H9 (cell line): ENCODE results near the gene ZNF540. TPM values are rescaled to one million over a fixed set of nuclear protein-coding genes. Genes with fewer than 3 reads are reported as not detected.

Experiments used
- DNase-seq: peaks from one replicate; pipeline ENCODE4 v3.0.0-alpha.2; 2017
- H2AFZ ChIP-seq: one replicate; pipeline ENCODE4 v1.6.1; 2013; ENCODE audit warnings: mild to moderate bottlenecking, low read length, control low read depth, moderate library complexity
- H2AK5ac ChIP-seq: 2 replicates; pipeline ENCODE4 v1.6.1; 2013; ENCODE audit warnings: low read length, control low read depth, mixed read lengths; ENCODE audit not compliant: insufficient read length
- H2BK120ac ChIP-seq: one replicate; pipeline ENCODE4 v1.6.1; 2013; ENCODE audit warnings: low read depth, mild to moderate bottlenecking, low read length, control low read depth, inconsistent platforms; ENCODE audit not compliant: poor library complexity, severe bottlenecking
- H2BK12ac ChIP-seq: 2 replicates; pipeline ENCODE4 v1.6.1; 2013; ENCODE audit warnings: low read length, control low read depth, mixed read lengths, low read depth; ENCODE audit not compliant: insufficient read length
- H2BK15ac ChIP-seq: 2 replicates; pipeline ENCODE4 v1.6.1; 2013; ENCODE audit warnings: low read depth, low read length, control low read depth
- H2BK20ac ChIP-seq: one replicate; pipeline ENCODE4 v1.6.1; 2013; ENCODE audit warnings: low read depth, mild to moderate bottlenecking, low read length, control low read depth, inconsistent platforms; ENCODE audit not compliant: poor library complexity, severe bottlenecking
- H2BK5ac ChIP-seq: 2 replicates; pipeline ENCODE4 v1.6.1; 2013; ENCODE audit warnings: low read length, control low read depth, mixed read lengths; ENCODE audit not compliant: insufficient read length
- H3K14ac ChIP-seq: 2 replicates; pipeline ENCODE4 v1.6.1; 2013; ENCODE audit warnings: low read length, control low read depth; ENCODE audit not compliant: insufficient read depth
- H3K18ac ChIP-seq: 2 replicates; pipeline ENCODE4 v1.6.1; 2013; ENCODE audit warnings: low read depth, mild to moderate bottlenecking, mixed read lengths, low read length, control low read depth; ENCODE audit not compliant: insufficient read length
- H3K23ac ChIP-seq: 2 replicates; pipeline ENCODE4 v1.6.1; 2013; ENCODE audit warnings: low read length, control low read depth, mixed read lengths, low read depth; ENCODE audit not compliant: insufficient read length
- H3K23me2 ChIP-seq: 2 replicates; pipeline ENCODE4 v1.6.1; 2013; ENCODE audit warnings: low read depth, mild to moderate bottlenecking, mixed read lengths, low read length, control low read depth; ENCODE audit not compliant: insufficient read length, poor library complexity, severe bottlenecking
- H3K27ac ChIP-seq: 2 replicates; pipeline ENCODE4 v1.5.1; 2013; ENCODE audit warnings: low read length, control low read depth, mixed read lengths, low read depth; ENCODE audit not compliant: insufficient read length
- H3K27me3 ChIP-seq: 2 replicates; pipeline ENCODE4 v1.6.1; 2013; ENCODE audit warnings: low read length, control low read depth, inconsistent platforms; ENCODE audit not compliant: insufficient read depth
- H3K4ac ChIP-seq: 2 replicates; pipeline ENCODE4 v1.6.1; 2013; ENCODE audit warnings: low read depth, mild to moderate bottlenecking, control low read depth, inconsistent platforms, low read length, moderate library complexity
- H3K4me1 ChIP-seq: 2 replicates; pipeline ENCODE4 v1.6.1; 2013; ENCODE audit warnings: low read length, control low read depth, inconsistent platforms; ENCODE audit not compliant: insufficient read depth
- H3K4me2 ChIP-seq: 2 replicates; pipeline ENCODE4 v1.6.1; 2013; ENCODE audit warnings: low read length, control low read depth, mixed read lengths; ENCODE audit not compliant: insufficient read length, insufficient read depth
- H3K56ac ChIP-seq: 2 replicates; pipeline ENCODE4 v1.6.1; 2013; ENCODE audit warnings: low read depth, mild to moderate bottlenecking, mixed read lengths, low read length, control low read depth; ENCODE audit not compliant: insufficient read length
- H3K79me1 ChIP-seq: 2 replicates; pipeline ENCODE4 v1.6.1; 2013; ENCODE audit warnings: low read depth, mild to moderate bottlenecking, moderate library complexity, low read length, control low read depth, inconsistent platforms; ENCODE audit not compliant: insufficient read depth, poor library complexity, severe bottlenecking
- H3K79me2 ChIP-seq: 2 replicates; pipeline ENCODE4 v1.6.1; 2013; ENCODE audit warnings: low read length, control low read depth, inconsistent platforms; ENCODE audit not compliant: insufficient read depth
- H3K9ac ChIP-seq: 2 replicates; pipeline ENCODE4 v1.6.1; 2013; ENCODE audit warnings: low read length, control low read depth, mixed read lengths; ENCODE audit not compliant: insufficient read length; ENCODE audit errors: extremely low read depth
- H3K9me3 ChIP-seq: one replicate; pipeline ENCODE4 v1.6.1; 2013; ENCODE audit warnings: low read depth, low read length, inconsistent platforms; ENCODE audit not compliant: control insufficient read depth
- H3T11ph ChIP-seq: one replicate; pipeline ENCODE4 v1.6.1; 2013; ENCODE audit warnings: mild to moderate bottlenecking, low read length, control low read depth, inconsistent platforms
- H4K20me1 ChIP-seq: one replicate; pipeline ENCODE4 v1.6.1; 2013; ENCODE audit not compliant: control insufficient read depth, insufficient read length, insufficient read depth
- H4K5ac ChIP-seq: 2 replicates; pipeline ENCODE4 v1.6.1; 2013; ENCODE audit warnings: low read depth, mild to moderate bottlenecking, mixed read lengths, low read length, control low read depth; ENCODE audit not compliant: insufficient read length
- H4K8ac ChIP-seq: replicated peaks from 2 replicates; pipeline ENCODE4 v1.6.1; 2013; ENCODE audit warnings: low read length, control low read depth, mixed read lengths, low read depth; ENCODE audit not compliant: insufficient read length
- H4K91ac ChIP-seq: 2 replicates; pipeline ENCODE4 v1.6.1; 2013; ENCODE audit warnings: low read depth, mild to moderate bottlenecking, moderate library complexity, mixed read lengths, low read length, control low read depth; ENCODE audit not compliant: insufficient read length
- H3K27ac Mint-ChIP-seq, 3 experiments: 2 replicates in 2 of 3; 3 replicates in 1 of 3; pipeline ENCODE4 v1.8.0; 2020 to 2021; ENCODE audit warnings: mixed read lengths in 3 of 3, mild to moderate bottlenecking in 1 of 3, moderate library complexity in 1 of 3
- H3K27me3 Mint-ChIP-seq: 2 replicates; pipeline ENCODE4 v1.8.0; 2021; ENCODE audit warnings: low read depth, mild to moderate bottlenecking, moderate library complexity, mixed read lengths
- H3K36me3 Mint-ChIP-seq, 3 experiments: 2 replicates in 2 of 3; 3 replicates in 1 of 3; pipeline ENCODE4 v1.8.0; 2020 to 2021; ENCODE audit warnings: low read depth in 3 of 3, mixed read lengths in 3 of 3; ENCODE audit not compliant: insufficient read depth in 1 of 3
- H3K4me1 Mint-ChIP-seq, 2 experiments: 2 replicates each; pipeline ENCODE4 v1.8.0; 2020; ENCODE audit warnings: mixed read lengths in 2 of 2
- H3K4me3 Mint-ChIP-seq, 2 experiments: 2 replicates in 1 of 2; 3 replicates in 1 of 2; pipeline ENCODE4 v1.8.0; 2020 to 2021; ENCODE audit warnings: mild to moderate bottlenecking in 2 of 2, mixed read lengths in 2 of 2, moderate library complexity in 1 of 2
- H3K9me3 Mint-ChIP-seq, 2 experiments: 2 replicates in 1 of 2; 3 replicates in 1 of 2; pipeline ENCODE4 v1.8.0; 2020; ENCODE audit warnings: mild to moderate bottlenecking in 2 of 2, mixed read lengths in 2 of 2, moderate library complexity in 1 of 2
- WGBS: extraction: QIAGEN DNeasy Blood & Tissue Kit; methylation state at CpG from one replicate; pipeline ENCODE4 v1.1.7; 2013; ENCODE audit warnings: missing lambda C conversion rate, low lambda C conversion rate, mixed read lengths; ENCODE audit not compliant: insufficient read length; ENCODE audit errors: extremely low coverage; 5-methylcytosine and 5-hydroxymethylcytosine counted together
- total RNA-seq: library from RNA; stranded (reverse); gene quantifications from 2 replicates; pipeline ENCODE4 v1.2.1, GENCODE V29; 2021
- TF ChIP-seq, protein P1 (sequence below): fragments of 200-600 bp; sonication (generic); conservative IDR thresholded peaks from 3 replicates; pipeline ENCODE4 v1.8.0; 2021; ENCODE audit warnings: antibody characterized with exemption, mild to moderate bottlenecking

The ZNF540 gene
- total RNA-seq, 1 experiment from 2014 or later = 0.20 TPM

DNA sequence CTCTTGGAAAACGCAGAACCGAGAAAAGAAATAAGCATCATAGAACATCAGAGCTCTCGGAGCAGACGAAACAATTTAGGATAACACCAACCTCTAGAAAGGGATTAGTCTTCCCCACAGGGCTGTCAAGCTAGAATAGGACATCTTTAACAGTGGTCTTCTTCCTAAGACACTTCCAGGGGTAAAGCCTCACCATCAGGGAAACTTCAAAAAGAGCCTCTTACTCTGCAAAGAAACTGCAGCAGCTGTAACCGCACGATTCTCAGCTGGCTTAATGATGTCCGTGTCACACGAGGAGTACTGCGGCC is 726 bp upstream of the ZNF540 start:
- H3K9ac ChIP-seq = peak overlapping the region; percentile 59

More for the DNA sequence above, 726 bp upstream of the ZNF540 start:
- H2AFZ ChIP-seq = peak overlapping the region; percentile 24
- no peaks in the 10 kb centered on the region for H3K4me1 ChIP-seq
- no peak overlapping the region for H2BK5ac ChIP-seq
- no peak for DNase-seq
- TF ChIP-seq, protein P1, sequence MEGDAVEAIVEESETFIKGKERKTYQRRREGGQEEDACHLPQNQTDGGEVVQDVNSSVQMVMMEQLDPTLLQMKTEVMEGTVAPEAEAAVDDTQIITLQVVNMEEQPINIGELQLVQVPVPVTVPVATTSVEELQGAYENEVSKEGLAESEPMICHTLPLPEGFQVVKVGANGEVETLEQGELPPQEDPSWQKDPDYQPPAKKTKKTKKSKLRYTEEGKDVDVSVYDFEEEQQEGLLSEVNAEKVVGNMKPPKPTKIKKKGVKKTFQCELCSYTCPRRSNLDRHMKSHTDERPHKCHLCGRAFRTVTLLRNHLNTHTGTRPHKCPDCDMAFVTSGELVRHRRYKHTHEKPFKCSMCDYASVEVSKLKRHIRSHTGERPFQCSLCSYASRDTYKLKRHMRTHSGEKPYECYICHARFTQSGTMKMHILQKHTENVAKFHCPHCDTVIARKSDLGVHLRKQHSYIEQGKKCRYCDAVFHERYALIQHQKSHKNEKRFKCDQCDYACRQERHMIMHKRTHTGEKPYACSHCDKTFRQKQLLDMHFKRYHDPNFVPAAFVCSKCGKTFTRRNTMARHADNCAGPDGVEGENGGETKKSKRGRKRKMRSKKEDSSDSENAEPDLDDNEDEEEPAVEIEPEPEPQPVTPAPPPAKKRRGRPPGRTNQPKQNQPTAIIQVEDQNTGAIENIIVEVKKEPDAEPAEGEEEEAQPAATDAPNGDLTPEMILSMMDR = no peak
- H3K27me3 ChIP-seq = no peaks in the 10 kb centered on the region
- H3K9me3 Mint-ChIP-seq = peaks cover 29 to 33% of the 10 kb centered on the region in 2 experiments
- no peak overlapping the region for H3K4ac ChIP-seq
- no peak overlapping the region for H3K23ac ChIP-seq
- H3K56ac ChIP-seq = no peak overlapping the region
- H2BK20ac ChIP-seq = no peak overlapping the region
- no peaks in the 10 kb centered on the region for H3K9me3 ChIP-seq
- H3K14ac ChIP-seq = no peak overlapping the region
- H4K8ac ChIP-seq = no peak overlapping the region
- H3K27ac Mint-ChIP-seq = peak overlapping the region; percentile 98 to 99 (median 99)
- no peak overlapping the region for H2AK5ac ChIP-seq
- H2BK15ac ChIP-seq = no peak overlapping the region
- no peak overlapping the region for H3K18ac ChIP-seq
- no peaks in the 10 kb centered on the region for H3K79me1 ChIP-seq
- no peak overlapping the region for H4K91ac ChIP-seq
- peaks cover 7 to 22% (median 18%) of the 10 kb centered on the region in 3 experiments for H3K36me3 Mint-ChIP-seq
- no peak overlapping the region for H3T11ph ChIP-seq
- H3K4me3 Mint-ChIP-seq = peak overlapping the region; percentile 97
- WGBS = no CpG with 5 or more reads among the region's 9 CpGs
- H4K20me1 ChIP-seq = no peaks in the 10 kb centered on the region
- H3K79me2 ChIP-seq = no peaks in the 10 kb centered on the region
- H3K27me3 Mint-ChIP-seq = peaks cover 22% of the 10 kb centered on the region
- H2BK120ac ChIP-seq = no peak overlapping the region
- peaks cover 10% of the 10 kb centered on the region for H3K23me2 ChIP-seq
- peaks cover 13 to 15% of the 10 kb centered on the region in 2 experiments for H3K4me1 Mint-ChIP-seq
- H4K5ac ChIP-seq = no peak overlapping the region
- H3K4me2 ChIP-seq = peak overlapping the region; percentile 94
- no peak overlapping the region for H3K27ac ChIP-seq
- no peak overlapping the region for H2BK12ac ChIP-seq
